GM18867 (cell line): Measurements from ENCODE around the gene SRGAP1.

Source experiments
- ATAC-seq: cut with Tn5 transposase; IDR thresholded peaks from one replicate; pipeline ENCODE4 v1.9.1; 2021; ENCODE audit warnings: mild to moderate bottlenecking, moderate library complexity; ENCODE audit not compliant: unreplicated experiment

SRGAP1 gene

GRCh38 chr12:63963868-63964267 is 119.4 kb downstream of the SRGAP1 start:
- no peak for ATAC-seq

DNA sequence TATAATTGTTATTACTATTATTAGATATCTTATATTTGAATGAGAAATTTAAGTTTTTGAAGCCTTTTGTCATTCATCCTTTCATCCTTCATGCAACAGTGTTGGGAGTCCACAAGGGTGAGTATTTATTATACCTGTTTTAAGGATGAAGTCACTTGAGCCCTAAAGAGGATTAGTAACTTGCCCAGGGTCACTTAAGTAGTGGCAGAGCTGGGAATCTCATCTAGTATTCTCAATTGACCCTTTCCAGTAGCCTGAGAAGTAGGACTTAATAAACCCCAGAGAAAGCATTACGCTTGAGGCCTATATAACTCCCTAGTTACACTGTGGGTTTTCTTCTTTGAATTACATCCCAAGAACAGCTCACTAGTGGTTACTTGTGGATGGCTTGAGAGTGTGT is 119.8 kb downstream of the SRGAP1 start:
- ATAC-seq, result no peak

DNA sequence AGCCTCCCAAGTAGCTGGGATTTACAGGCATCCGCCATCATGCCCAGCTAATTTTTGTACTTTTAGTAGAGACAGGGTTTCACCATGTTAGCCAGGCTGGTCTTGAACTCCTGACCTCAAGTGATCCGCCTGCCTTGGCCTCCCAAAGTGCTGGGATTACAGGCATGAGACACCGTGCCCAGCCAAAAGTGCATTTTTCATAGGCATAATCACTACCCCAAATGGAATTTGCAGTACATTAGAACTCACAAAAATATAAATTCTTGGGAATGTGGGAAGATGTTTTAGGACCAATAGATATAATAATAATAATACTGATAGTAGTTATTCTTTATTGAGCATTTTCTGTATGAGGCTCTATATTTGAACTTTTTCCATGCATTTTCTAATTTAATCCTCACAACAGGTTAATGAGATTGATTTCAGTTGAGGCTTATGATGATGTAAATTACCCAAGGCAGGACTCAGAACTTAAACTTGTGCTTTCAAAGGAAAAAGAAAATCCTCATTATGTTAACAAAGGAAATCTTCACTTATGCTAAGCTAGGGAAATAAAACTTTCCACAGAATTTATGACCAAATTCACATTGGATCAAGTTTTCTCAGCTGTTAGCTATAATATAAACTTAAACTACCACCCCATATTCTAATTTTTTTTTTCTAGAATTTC is 121.6 kb downstream of the SRGAP1 start:
- ATAC-seq, result no peak

DNA sequence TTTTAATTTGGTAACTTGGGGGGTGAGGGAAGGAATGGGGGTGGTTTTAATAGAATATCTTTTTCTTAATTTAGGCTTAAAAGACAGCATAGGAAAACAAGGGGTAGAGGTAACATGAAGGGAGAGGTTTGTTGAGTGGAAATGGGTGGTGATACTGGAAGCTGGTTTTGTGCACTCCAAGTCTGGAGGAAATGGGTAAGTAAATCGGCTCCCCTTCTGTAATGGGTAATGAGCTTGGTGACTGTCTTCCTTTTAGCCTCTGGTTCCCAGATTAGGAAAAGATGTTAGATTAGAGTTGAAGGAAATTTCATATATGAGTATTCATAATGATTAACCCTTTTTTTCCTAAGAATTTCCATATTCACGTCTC is 122.1 kb downstream of the SRGAP1 start:
- ATAC-seq, result no peak

DNA sequence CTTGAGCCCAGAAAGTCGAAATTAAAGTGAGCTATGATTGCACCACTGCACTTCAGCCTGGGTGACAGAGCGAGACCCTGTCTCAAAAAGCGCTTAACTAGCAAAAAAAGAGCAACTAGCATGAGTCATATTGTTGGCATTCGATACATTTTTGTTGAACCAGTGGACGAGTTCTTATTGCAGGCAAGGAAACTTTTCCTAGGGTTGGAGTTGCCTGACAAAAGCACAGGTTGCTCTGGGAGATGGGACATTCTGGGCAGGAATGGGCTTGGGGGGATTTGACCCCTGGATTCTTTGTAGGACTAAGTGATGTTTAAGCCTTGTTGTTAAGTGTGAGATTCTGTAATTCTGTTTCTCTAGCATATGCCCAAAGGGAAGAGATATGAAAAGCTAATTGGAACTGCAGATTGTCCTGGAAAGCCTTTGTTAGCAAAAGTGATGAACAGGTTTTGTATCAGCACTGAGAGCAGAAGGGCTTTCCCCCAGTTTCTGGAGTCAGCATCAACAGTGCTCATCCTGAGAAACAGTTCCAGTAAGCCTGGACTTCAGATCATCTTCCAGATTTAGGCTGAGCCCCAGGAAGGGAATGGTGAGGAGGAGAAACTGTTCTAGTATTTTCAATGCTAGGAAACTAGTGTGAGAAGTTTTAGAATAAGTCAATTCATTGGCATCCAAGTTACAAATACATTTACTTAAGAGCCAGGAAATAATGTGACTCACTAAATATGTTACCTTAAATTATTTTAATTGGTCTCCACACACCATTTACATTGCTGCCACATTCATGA is 123.1 kb downstream of the SRGAP1 start:
- no peak for ATAC-seq

GRCh38 chr12:63968673-63969072 is 124.2 kb downstream of the SRGAP1 start:
- no peak for ATAC-seq

DNA sequence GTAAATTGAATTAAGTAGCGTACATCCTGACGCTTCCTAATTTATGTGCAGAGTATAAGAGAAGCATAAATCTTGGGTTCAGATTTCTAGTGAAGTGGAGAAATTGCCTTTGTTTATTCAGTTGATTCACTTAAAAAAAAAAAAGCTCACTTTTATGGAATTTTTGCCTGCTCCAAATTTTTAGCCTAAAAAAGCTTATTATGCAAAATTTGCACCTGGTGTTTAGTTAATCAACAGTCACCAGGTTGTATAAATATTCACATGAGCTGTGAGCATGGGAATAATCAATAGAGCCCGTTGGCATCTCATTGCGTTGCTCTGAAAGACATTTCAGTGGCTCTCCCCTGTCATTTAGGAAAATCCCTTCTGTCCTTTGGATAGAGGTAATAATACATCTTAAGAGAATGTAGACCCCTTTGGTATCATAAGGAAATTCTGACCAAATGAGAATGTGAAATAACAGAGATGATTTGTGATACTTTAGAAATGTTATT is 132.4 kb downstream of the SRGAP1 start:
- no peak for ATAC-seq

DNA sequence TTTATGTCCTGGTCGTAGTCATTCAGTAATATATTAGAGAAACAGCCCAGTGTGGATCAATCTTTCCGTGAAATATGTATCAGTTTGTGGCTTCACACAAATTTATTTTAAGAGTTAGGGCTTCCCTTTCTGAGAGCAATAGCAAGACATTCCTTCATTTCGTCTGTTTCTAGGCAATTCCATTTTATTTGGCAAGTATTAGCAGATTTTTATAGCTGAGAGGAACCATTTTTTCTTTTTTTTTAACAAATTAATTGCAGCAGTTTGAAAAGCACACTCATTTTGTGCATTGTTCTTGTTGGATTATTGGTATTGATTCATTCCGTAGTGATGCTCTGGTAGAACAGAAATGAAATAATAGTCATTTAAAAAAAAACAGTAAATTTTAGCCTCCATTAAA is 132.9 kb downstream of the SRGAP1 start:
- no peak for ATAC-seq

GRCh38 chr12:63978519-63978918 is 134.0 kb downstream of the SRGAP1 start:
- ATAC-seq, result no peak

GRCh38 chr12:63980211-63980610 is 135.7 kb downstream of the SRGAP1 start:
- ATAC-seq, result no peak

DNA sequence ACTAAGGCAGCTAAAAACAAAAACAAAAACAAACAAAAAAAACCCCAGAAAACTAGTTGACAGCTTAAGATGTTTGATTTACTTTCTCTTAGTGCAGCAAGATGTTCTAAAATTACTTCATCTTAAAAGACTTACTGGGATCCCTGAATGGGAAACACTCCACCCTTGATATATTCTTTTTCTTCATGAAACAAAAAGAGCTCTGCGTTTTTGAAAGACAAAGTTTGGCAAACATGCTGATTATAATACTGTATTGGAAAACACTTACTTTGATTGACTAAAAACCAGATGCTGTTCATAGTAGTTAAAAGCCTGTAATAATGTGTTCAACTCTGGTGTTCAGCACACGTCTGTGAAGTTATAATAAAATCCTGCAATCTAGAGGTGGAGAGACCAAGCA is 136.8 kb downstream of the SRGAP1 start:
- no peak for ATAC-seq

- ATAC-seq, result no peak
These were observed 138.2 kb downstream of the SRGAP1 start for GRCh38 chr12:63982604-63983295.

GRCh38 chr12:63985456-63985855 is 141.0 kb downstream of the SRGAP1 start:
- ATAC-seq, result no peak

GRCh38 chr12:63985945-63986344 is 141.4 kb downstream of the SRGAP1 start:
- ATAC-seq, result no peak

GRCh38 chr12:63989301-63989845 is 144.9 kb downstream of the SRGAP1 start:
- ATAC-seq, result no peak

- ATAC-seq, result no peak
These were observed 146.5 kb downstream of the SRGAP1 start for GRCh38 chr12:63990828-63991547.

DNA sequence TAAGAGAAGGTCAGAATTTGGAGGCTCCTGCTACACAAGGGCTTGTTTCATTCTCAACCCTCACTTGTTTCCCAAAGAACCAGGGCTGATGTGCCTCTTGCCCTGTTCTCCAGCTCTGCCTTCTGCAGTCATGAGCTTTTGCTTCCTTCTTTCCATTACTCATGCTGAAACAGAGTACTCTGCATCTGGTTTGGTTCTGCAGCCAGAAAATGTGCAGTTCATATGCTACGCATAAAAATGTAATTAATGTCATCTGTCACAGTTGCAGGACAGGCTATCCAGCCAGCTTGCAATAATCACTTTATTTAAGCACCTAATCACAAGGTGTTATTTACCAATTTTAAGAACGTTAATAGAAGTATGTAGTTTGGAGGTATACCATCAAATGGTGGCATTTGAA is 150.2 kb downstream of the SRGAP1 start:
- no peak for ATAC-seq

DNA sequence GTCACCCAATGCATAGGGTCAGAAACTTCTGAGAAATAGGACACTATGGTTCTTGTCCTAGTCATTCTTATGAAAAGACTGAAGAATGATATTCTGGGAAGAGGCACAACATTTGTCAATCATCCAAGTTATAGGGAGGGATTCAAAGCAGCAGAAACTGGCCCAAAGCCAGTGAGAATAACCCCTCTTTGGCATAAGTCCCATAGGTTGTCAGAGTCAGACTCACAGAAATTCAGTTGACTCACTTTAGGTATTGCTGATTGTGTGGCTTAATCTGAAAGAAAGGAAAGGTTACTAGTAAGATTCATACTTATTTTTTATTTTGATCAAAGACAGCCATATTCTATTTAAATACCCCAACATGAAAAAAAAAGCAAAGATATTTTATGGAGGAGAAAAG is 151.0 kb downstream of the SRGAP1 start:
- no peak for ATAC-seq

- no peak for ATAC-seq
These were observed 152.1 kb downstream of the SRGAP1 start for GRCh38 chr12:63996556-63996955.

GRCh38 chr12:63997198-63997597 is 152.7 kb downstream of the SRGAP1 start:
- no peak for ATAC-seq

DNA sequence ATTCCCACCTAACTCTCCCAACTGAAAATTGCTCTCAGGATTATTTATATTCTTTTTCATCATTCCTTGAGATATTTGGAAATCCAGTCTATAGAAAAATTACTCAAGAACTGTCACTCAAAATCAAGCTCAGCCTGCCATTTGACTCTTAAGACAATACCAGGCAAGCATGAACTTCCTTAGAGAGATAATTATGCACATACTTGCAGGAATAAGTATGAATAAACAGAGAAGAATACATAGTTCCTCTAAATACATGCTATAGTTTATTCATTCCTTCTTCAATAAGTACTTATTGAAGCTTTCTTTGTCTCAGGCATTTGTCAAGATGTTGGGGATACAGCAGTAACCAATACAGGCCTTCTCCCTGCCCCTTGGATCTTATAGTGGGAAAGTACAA is 154.1 kb downstream of the SRGAP1 start:
- ATAC-seq, result no peak
